Measurements from ENCODE around the gene RPS6KB2.
"Not testable (repeated sequence)": the region's sequence is repeated elsewhere in the genome, so short reads cannot be mapped to it uniquely, and the experiment has no call there.

GRCh38 chr11:67465530-67465929, 37.2 kb downstream of the RPS6KB2 start:
- not testable (repeated sequence) for TF ChIP-seq CTCF (conservative IDR thresholded peaks at IDR 0.05); EZH2 (IDR thresholded peaks at IDR 0.05; ENCODE audit: low read depth)

Data from PC-9 (cell line).